ENCODE measurements around the gene HOOK1.

DNA sequence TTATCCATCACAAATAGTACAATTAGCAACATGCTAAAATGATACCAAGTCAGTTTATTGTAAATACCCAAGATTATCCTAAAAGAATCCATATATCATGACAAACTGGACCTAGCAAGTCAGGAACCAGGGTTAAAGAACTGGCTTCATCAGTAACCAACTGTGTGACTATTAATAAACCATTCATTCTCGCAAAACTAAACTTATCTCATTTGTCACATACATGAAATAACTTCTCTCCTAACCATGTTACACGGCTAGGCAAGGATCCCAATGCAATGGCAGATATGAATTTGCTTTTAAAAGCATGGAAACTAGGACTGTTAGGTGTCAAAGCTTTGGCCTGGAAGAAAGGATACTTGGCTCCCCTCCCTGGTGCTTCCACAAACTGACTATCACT lies 82.4 kb downstream of the HOOK1 start:
- TF ChIP-seq CTCF (optimal IDR thresholded peaks at IDR 0.05 in 1 of 3, IDR thresholded peaks at IDR 0.05 in 1 of 3, conservative IDR thresholded peaks at IDR 0.05 in 1 of 3; ENCODE audit: extremely low read depth in 1 of 3, insufficient read depth in 2 of 3, low read length in 3 of 3) = no peak
- TF ChIP-seq EZH2 (IDR thresholded peaks at IDR 0.05; ENCODE audit: low read length) = no peak

All from keratinocyte (primary cell).